GM15510 (cell line): ENCODE results near the gene UACA.

Experiments
- POLR2A ChIP-seq: IDR thresholded peaks from 3 replicates; pipeline ENCODE4 v1.6.1; 2011; ENCODE audit warnings: borderline replicate concordance; ENCODE audit not compliant: insufficient read length; ENCODE audit errors: extremely low read depth

The UACA gene

GRCh38 chr15:70742928-70743327 is 20.4 kb downstream of the UACA start:
- TF ChIP-seq POLR2A: no peak

GRCh38 chr15:70741677-70742293 is 21.6 kb downstream of the UACA start:
- no peak for TF ChIP-seq POLR2A

DNA sequence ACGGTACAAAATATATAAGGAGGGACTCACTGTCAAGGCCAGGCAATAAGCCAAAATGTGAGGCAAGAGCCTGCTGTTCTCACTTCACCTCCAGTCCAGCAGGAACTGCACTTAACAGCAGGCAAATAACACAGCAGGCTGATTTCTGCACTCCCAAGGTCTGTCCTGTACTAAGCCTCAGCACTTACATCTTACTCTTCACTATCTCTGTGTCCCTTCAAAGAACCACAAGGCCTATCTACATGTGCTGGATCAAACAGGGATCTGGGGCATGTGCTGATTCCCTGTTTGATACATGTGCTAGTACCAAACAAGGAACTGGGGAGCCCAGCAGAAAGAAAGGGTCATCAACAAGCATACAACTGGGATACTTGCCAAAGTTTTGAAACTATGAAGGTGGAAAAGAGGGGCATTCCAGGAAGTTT is 22.2 kb downstream of the UACA start:
- TF ChIP-seq POLR2A: no peak

GRCh38 chr15:70729164-70729563 is 34.2 kb downstream of the UACA start:
- no peak for TF ChIP-seq POLR2A

GRCh38 chr15:70726753-70727152 is 36.6 kb downstream of the UACA start:
- TF ChIP-seq POLR2A: no peak

- TF ChIP-seq POLR2A: no peak
These were observed 39.4 kb downstream of the UACA start for GRCh38 chr15:70723927-70724326.

GRCh38 chr15:70723122-70723422 is 40.3 kb downstream of the UACA start:
- no peak for TF ChIP-seq POLR2A

DNA sequence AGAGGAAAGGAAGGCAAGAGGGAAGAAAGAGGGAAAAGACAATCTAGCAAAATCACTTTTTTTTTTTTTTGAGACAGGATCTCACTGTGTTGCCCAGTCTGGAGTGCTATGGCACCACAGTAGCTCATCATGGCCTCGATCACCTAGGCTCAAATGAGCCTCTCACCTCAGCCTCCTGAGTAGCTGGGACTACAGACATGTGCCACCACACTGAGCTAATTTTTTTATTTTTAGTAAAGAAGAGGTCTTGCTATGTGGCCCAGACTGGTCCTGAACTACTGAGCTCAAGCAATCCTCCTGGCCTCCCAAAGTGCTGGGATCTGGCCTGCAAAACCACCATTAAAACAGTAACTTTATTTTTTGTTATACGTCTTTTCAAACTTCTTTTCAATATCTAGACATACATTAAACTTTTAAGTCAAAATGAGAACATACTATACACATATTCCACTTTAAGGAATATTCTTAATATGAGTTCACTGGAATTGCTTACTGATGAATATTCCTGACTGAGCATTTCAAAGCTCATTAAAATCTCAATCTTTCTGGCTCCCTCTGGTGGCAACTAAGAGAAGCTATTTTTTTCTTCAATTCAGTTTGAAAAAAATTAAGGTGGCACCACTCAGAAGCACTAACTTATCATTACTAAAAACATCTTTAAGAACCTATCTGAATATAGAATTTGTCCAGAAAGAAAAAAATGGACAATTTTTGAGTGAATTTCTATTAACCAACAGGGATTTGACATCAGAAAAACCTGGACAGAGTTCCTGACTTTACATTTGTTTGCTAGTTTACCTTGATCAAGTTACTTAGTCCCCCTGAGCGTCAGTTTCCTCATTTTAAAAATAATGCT is 40.9 kb downstream of the UACA start:
- TF ChIP-seq POLR2A: no peak

DNA sequence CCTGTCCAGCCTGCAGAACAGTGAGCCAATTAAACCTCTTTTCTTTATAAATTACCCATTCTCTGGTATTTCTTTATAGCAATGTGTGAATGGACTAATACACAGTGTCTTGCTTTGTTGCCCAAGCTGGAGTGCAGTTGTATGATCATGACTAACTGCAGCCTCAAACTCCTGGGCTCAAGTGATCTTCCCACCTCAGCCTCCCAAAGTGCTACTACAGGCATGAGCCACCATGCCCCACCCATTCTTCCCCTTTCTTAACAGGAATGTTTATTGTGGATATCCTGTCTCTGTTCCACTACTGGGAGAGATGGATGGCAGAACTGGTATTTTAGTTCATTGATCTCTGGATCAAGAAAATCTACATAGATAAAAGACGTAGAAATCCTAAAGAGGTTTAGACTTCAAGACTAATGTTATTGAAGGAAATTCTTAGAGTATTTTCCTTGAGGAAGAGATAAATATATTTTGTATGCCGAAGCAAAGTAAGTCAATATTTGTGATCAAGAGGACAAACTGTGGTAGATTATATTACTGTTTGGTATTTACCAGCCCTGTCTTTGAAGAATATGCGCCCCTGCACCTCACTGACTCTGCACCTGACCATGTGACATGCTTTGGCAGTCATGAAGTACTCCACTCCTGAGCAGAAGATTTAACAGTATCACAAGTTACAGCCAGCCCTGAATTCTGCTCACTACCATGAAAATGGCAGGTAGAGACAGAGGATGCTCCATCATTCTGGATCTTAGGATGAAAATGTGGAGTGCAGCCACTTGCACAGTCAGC is 42.9 kb downstream of the UACA start:
- TF ChIP-seq POLR2A: no peak

- no peak for TF ChIP-seq POLR2A
These were observed 46.0 kb downstream of the UACA start for GRCh38 chr15:70717237-70717793.

- TF ChIP-seq POLR2A: no peak
These were observed 47.4 kb downstream of the UACA start for GRCh38 chr15:70715840-70716485.

GRCh38 chr15:70714565-70714964 is 48.8 kb downstream of the UACA start:
- no peak for TF ChIP-seq POLR2A

DNA sequence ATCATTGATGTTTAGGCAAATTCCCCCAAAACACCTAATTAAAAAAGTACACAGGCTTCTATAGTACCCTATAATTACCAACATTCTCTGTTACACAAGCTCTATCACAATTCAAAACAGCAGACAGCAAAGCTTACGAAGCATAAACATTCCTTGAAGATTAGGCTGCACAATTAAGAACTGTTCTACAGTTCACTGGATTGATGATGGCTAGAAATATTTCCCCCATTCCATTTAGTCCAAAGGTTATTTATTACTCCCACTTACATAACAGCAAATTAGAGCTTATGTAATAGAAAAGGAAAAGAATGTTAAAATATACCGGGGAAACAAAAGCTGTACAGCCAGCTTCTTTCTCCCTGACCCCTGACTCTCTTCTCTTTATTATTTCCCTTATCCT is 49.3 kb downstream of the UACA start:
- TF ChIP-seq POLR2A: no peak

- no peak for TF ChIP-seq POLR2A
These were observed 51.1 kb downstream of the UACA start for GRCh38 chr15:70712271-70712670.

DNA sequence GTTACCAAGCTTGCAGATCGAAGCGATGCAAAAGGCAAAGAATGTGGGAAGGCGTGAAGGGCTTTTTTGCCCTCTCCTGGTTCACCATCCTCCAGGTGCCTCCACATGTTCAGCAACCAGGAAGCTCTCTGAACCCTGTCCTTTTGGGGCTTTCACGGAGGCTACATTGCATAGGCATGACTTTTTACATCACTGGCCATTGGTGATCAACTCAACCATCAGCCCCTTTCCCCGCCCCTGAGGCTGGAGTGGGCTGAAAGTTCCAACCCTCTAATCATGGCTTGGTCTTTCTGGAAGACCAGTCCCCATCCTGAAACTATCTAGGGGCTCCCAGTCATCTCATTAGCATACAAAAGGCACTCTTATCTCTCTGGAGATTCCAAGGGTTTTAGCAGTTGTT is 52.6 kb downstream of the UACA start:
- no peak for TF ChIP-seq POLR2A
